Caco-2 (cell line): ENCODE measurements around the gene RP9. TPM values are rescaled to one million over a fixed set of nuclear protein-coding genes. Genes with fewer than 3 reads are reported as not detected.

Experiments
- BruUV-seq: library from RNA; stranded (reverse); fragments of 400-500 nt; replicated peaks from 2 replicates; lab custom pipeline; 2021; lab: Mats Ljungman, UMichigan
- CTCF ChIA-PET: fragments of 300-600 bp; sonication (Branson Sonifier 250); formaldehyde crosslinking; loops from one replicate; lab custom pipeline; 2022; ENCODE audit warnings: antibody characterized with exemption; lab: Charles Lee
- POLR2A ChIA-PET: fragments of 300-600 bp; sonication (Branson Sonifier 250); formaldehyde crosslinking; loops from one replicate; lab custom pipeline; 2022; ENCODE audit warnings: antibody characterized with exemption; lab: Charles Lee
- DNase-seq, 2 experiments: peaks; one replicate each; pipeline versions ENCODE4 v3.0.0 to v3.0.0-alpha.2; 2020 to 2022
- H3K27me3 ChIP-seq: replicated peaks from 2 replicates; pipeline ENCODE4 v1.6.0; 2011; ENCODE audit warnings: low read length; ENCODE audit not compliant: control insufficient read depth, insufficient read depth
- H3K36me3 ChIP-seq: 2 replicates; pipeline ENCODE4 v1.5.1; 2011; ENCODE audit warnings: low read length; ENCODE audit not compliant: control insufficient read depth, insufficient read depth
- H3K4me1 ChIP-seq: fragments of 250-450 bp; sonication (Bioruptor Pico); 2 replicates; pipeline ENCODE4 v1.5.1; 2020; ENCODE audit warnings: mild to moderate bottlenecking
- H3K4me3 ChIP-seq: 2 replicates; pipeline ENCODE4 v1.5.1; 2011; ENCODE audit warnings: low read depth, mild to moderate bottlenecking, control low read depth, low read length
- H3K9me3 ChIP-seq: fragments of 250-450 bp; sonication (Bioruptor Pico); 2 replicates; pipeline ENCODE4 v1.5.1; 2020; ENCODE audit warnings: mild to moderate bottlenecking, moderate library complexity
- H3K27ac Mint-ChIP-seq: one replicate; pipeline ENCODE4 v1.8.0; 2022; ENCODE audit warnings: mixed read lengths; ENCODE audit not compliant: unreplicated experiment
- H3K27me3 Mint-ChIP-seq: one replicate; pipeline ENCODE4 v1.8.0; 2022; ENCODE audit warnings: mixed read lengths; ENCODE audit not compliant: insufficient read depth, unreplicated experiment
- H3K36me3 Mint-ChIP-seq: one replicate; pipeline ENCODE4 v1.8.0; 2022; ENCODE audit warnings: mild to moderate bottlenecking, mixed read lengths; ENCODE audit not compliant: insufficient read depth, unreplicated experiment
- H3K4me1 Mint-ChIP-seq: one replicate; pipeline ENCODE4 v1.8.0; 2022; ENCODE audit warnings: low read depth, mixed read lengths; ENCODE audit not compliant: unreplicated experiment
- H3K4me3 Mint-ChIP-seq: one replicate; pipeline ENCODE4 v1.8.0; 2022; ENCODE audit warnings: mild to moderate bottlenecking, moderate library complexity, mixed read lengths; ENCODE audit not compliant: unreplicated experiment
- H3K9me3 Mint-ChIP-seq: one replicate; pipeline ENCODE4 v1.8.0; 2022; ENCODE audit warnings: mixed read lengths; ENCODE audit not compliant: unreplicated experiment
- intact Hi-C: fragments of 100-400 bp; cut with micrococcal nuclease; formaldehyde crosslinking; loops from one replicate; pipeline ENCODE4 v1.10.0; 2022; ENCODE audit not compliant: unreplicated experiment
- total RNA-seq: library from RNA; stranded (reverse); gene quantifications from 2 replicates; pipeline ENCODE4 v1.2.3, GENCODE V29; 2022
- TF ChIP-seq, protein P1 (sequence below), 2 experiments: fragments of 200-600 bp in 1 of 2; IDR thresholded peaks; 1 replicate in 1 of 2; 2 replicates in 1 of 2; pipeline versions ENCODE4 v1.5.1 to v1.8.0; 2011 to 2022; ENCODE audit warnings: antibody characterized with exemption in 1 of 2, control low read depth in 1 of 2, inconsistent platforms in 1 of 2, low read depth in 1 of 2, low read length in 1 of 2, mild to moderate bottlenecking in 1 of 2, moderate library complexity in 1 of 2; ENCODE audit not compliant: insufficient read depth in 1 of 2, severe bottlenecking in 1 of 2, unreplicated experiment in 1 of 2

The RP9 gene
- total RNA-seq, 1 experiment from 2014 or later = 20.3 TPM

DNA sequence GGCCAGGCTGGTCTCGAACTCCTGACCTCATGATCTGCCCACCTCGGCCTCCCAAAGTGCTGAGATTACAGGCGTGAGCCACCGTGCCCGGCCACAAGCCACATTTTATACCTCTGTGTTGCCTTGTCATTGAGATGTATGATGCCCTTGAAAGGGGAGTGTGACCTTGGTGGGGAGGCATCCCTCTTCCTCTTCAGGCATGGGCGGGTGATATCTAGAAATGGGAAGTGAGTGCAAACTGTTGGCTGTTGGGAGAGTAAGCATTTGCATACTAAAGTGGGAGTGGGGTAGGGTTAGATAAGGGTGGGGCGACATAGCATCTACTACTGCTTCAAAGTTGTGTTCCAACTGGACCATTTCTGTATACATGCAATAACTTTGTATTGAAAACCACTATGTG, 20.1 kb downstream of the RP9 start:
- H3K4me1 Mint-ChIP-seq = no peaks in the 10 kb centered on the region
- CTCF ChIA-PET = no interaction called here
- no TSS peak for BruUV-seq

DNA sequence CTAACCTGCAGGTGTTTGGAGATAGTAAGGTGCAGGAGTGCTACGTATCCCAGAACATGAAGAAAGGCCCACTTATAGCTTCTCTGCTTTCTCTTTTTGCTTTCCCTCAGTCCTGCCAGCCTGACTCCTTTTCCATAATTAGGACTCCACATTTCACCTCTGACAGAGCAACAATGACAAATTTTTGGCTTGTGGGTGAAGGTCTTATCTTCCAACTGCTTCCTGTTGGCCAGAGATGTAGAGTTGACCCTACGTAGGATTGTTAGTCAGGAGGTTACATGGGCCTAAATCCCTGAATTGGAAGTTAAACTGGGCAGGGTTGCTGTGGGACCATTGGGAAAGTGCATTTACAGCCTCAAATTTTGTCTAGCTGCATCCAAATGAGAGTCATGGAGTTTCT, 21.3 kb downstream of the RP9 start:
- no peaks in the 10 kb centered on the region for H3K4me1 Mint-ChIP-seq
- Histone ChIP-seq H3K36me3 (no peaks in the 10 kb centered on the region), H3K4me3 (no peak overlapping the region), H3K9me3 (no peaks in the 10 kb centered on the region), H3K4me1 (no peaks in the 10 kb centered on the region), H3K27me3 (no peaks in the 10 kb centered on the region)
- no peaks in the 10 kb centered on the region for H3K27me3 Mint-ChIP-seq
- H3K27ac Mint-ChIP-seq = no peak overlapping the region
- no TSS peak for BruUV-seq
- DNase-seq = no peak
- intact Hi-C loops = no loop called here
- POLR2A ChIA-PET = no interaction called here
- H3K9me3 Mint-ChIP-seq = no peaks in the 10 kb centered on the region
- CTCF ChIA-PET = no interaction called here
- TF ChIP-seq, protein P1, sequence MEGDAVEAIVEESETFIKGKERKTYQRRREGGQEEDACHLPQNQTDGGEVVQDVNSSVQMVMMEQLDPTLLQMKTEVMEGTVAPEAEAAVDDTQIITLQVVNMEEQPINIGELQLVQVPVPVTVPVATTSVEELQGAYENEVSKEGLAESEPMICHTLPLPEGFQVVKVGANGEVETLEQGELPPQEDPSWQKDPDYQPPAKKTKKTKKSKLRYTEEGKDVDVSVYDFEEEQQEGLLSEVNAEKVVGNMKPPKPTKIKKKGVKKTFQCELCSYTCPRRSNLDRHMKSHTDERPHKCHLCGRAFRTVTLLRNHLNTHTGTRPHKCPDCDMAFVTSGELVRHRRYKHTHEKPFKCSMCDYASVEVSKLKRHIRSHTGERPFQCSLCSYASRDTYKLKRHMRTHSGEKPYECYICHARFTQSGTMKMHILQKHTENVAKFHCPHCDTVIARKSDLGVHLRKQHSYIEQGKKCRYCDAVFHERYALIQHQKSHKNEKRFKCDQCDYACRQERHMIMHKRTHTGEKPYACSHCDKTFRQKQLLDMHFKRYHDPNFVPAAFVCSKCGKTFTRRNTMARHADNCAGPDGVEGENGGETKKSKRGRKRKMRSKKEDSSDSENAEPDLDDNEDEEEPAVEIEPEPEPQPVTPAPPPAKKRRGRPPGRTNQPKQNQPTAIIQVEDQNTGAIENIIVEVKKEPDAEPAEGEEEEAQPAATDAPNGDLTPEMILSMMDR (IDR thresholded peaks at IDR 0.05; ENCODE audit: insufficient read depth in 1 of 2, low read depth in 1 of 2, low read length in 1 of 2, severe bottlenecking in 1 of 2, unreplicated experiment in 1 of 2) = no peak
- no peak overlapping the region for H3K4me3 Mint-ChIP-seq
- peaks cover 5% of the 10 kb centered on the region for H3K36me3 Mint-ChIP-seq

More for the DNA sequence above, 20.1 kb downstream of the RP9 start:
- POLR2A ChIA-PET = no interaction called here
- DNase-seq = no peak
- H3K9me3 ChIP-seq = no peaks in the 10 kb centered on the region
- H3K4me1 ChIP-seq = no peaks in the 10 kb centered on the region
- no peak overlapping the region for H3K4me3 ChIP-seq
- TF ChIP-seq, protein P1 (IDR thresholded peaks at IDR 0.05; ENCODE audit: insufficient read depth in 1 of 2, low read depth in 1 of 2, low read length in 1 of 2, severe bottlenecking in 1 of 2, unreplicated experiment in 1 of 2) = no peak
- peaks cover 15% of the 10 kb centered on the region for H3K36me3 Mint-ChIP-seq
- H3K9me3 Mint-ChIP-seq = no peaks in the 10 kb centered on the region
- intact Hi-C loops = no loop called here
- H3K4me3 Mint-ChIP-seq = no peak overlapping the region
- no peaks in the 10 kb centered on the region for H3K27me3 ChIP-seq
- no peaks in the 10 kb centered on the region for H3K27me3 Mint-ChIP-seq
- H3K36me3 ChIP-seq = no peaks in the 10 kb centered on the region
- H3K27ac Mint-ChIP-seq = no peak overlapping the region

DNA sequence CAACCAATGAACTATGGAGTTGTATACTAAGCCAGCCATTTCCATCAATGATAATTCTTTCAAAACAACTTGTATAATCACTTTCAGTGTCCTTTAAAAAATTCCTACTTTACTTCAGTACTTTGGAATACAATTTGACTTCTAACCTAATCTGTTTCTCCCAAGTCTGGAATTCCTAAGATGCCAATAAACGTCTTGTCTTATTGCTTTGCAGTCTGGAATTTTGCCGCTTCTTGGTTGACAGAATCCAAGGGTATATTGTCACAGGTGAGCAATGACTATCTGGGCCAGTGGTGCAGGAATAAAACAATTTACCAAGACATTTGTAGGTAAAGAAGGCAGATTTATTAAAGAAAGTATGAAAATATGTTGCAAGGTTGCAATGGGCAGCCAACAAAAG, 21.8 kb downstream of the RP9 start:
- TF ChIP-seq, protein P1 (IDR thresholded peaks at IDR 0.05; ENCODE audit: insufficient read depth in 1 of 2, low read depth in 1 of 2, low read length in 1 of 2, severe bottlenecking in 1 of 2, unreplicated experiment in 1 of 2) = no peak
- Mint-ChIP-seq H3K36me3 (peaks cover 5% of the 10 kb centered on the region), H3K9me3 (no peaks in the 10 kb centered on the region), H3K27me3 (no peaks in the 10 kb centered on the region), H3K4me3 (no peak overlapping the region), H3K4me1 (no peaks in the 10 kb centered on the region), H3K27ac (no peak overlapping the region)
- POLR2A ChIA-PET = no interaction called here
- CTCF ChIA-PET = no interaction called here
- Histone ChIP-seq H3K36me3 (no peaks in the 10 kb centered on the region), H3K27me3 (no peaks in the 10 kb centered on the region), H3K4me3 (no peak overlapping the region), H3K9me3 (no peaks in the 10 kb centered on the region), H3K4me1 (no peaks in the 10 kb centered on the region)
- intact Hi-C loops = no loop called here
- BruUV-seq = no TSS peak
- DNase-seq = no peak
